WTC11 (cell line): ENCODE results near the gene CAMTA1. TPM values are rescaled to one million over a fixed set of nuclear protein-coding genes. Genes with fewer than 3 reads are reported as not detected.

Experiments
- ATAC-seq: fragments of 200-7000 bp; cut with Tn5 transposase; 2 replicates; pipeline ENCODE4 v1.10.0; 2021; ENCODE audit warnings: mild to moderate bottlenecking, moderate library complexity
- CTCF ChIA-PET: fragments of 300-600 bp; sonication (Branson Sonifier 250); formaldehyde crosslinking; loops from one replicate; lab custom pipeline; 2021; ENCODE audit warnings: antibody characterized with exemption; lab: Charles Lee
- POLR2A ChIA-PET: fragments of 350-600 bp; sonication (Branson Sonifier 250); formaldehyde crosslinking; loops from one replicate; lab custom pipeline; 2021; ENCODE audit warnings: antibody characterized with exemption; lab: Charles Lee
- DNase-seq: peaks from one replicate; pipeline ENCODE4 v3.0.0; 2021; ENCODE audit warnings: low spot score
- H3K27ac Mint-ChIP-seq: 2 replicates; pipeline ENCODE4 v1.8.0; 2021; ENCODE audit warnings: mixed read lengths
- H3K27me3 Mint-ChIP-seq: 2 replicates; pipeline ENCODE4 v1.8.0; 2021; ENCODE audit warnings: low read depth, mild to moderate bottlenecking, moderate library complexity, mixed read lengths
- H3K36me3 Mint-ChIP-seq: 2 replicates; pipeline ENCODE4 v1.8.0; 2021; ENCODE audit warnings: mixed read lengths
- H3K4me1 Mint-ChIP-seq: 2 replicates; pipeline ENCODE4 v1.8.0; 2022; ENCODE audit warnings: mixed read lengths
- H3K4me3 Mint-ChIP-seq: 2 replicates; pipeline ENCODE4 v1.8.0; 2021; ENCODE audit warnings: mild to moderate bottlenecking, moderate library complexity, mixed read lengths
- H3K9me3 Mint-ChIP-seq: 2 replicates; pipeline ENCODE4 v1.8.0; 2021; ENCODE audit warnings: mixed read lengths
- AFF4 ChIP-seq: sonication (generic); formaldehyde crosslinking; IDR thresholded peaks from 2 replicates; pipeline ENCODE4 v1.8.1; 2023; ENCODE audit warnings: mild to moderate bottlenecking, missing genetic modification reagents, borderline replicate concordance
- CREB1 ChIP-seq: sonication (generic); formaldehyde crosslinking; IDR thresholded peaks from 2 replicates; pipeline ENCODE4 v1.8.0; 2023; ENCODE audit warnings: mild to moderate bottlenecking, missing genetic modification reagents
- E2F5 ChIP-seq: sonication (generic); formaldehyde crosslinking; IDR thresholded peaks from 2 replicates; pipeline ENCODE4 v1.8.1; 2022; ENCODE audit warnings: mild to moderate bottlenecking, moderate library complexity, missing genetic modification reagents
- EMX1 ChIP-seq: fragments of 250-450 bp; sonication (Bioruptor Pico); IDR thresholded peaks from 2 replicates; pipeline ENCODE4 v1.8.0; 2021; ENCODE audit warnings: mild to moderate bottlenecking
- FOXK1 ChIP-seq: sonication (generic); formaldehyde crosslinking; IDR thresholded peaks from 2 replicates; pipeline ENCODE4 v1.8.0; 2022; ENCODE audit warnings: mild to moderate bottlenecking, moderate library complexity, missing genetic modification reagents
- FOXP1 ChIP-seq: sonication (generic); formaldehyde crosslinking; IDR thresholded peaks from 2 replicates; pipeline ENCODE4 v1.8.0; 2022; ENCODE audit warnings: missing genetic modification reagents, mild to moderate bottlenecking, moderate library complexity, borderline replicate concordance
- FOXP4 ChIP-seq: sonication (generic); formaldehyde crosslinking; IDR thresholded peaks from 2 replicates; pipeline ENCODE4 v1.8.0; 2022; ENCODE audit warnings: mild to moderate bottlenecking, missing genetic modification reagents
- MXD4 ChIP-seq: fragments of 250-450 bp; sonication (Bioruptor Pico); IDR thresholded peaks from 2 replicates; pipeline ENCODE4 v1.8.0; 2021; ENCODE audit warnings: mild to moderate bottlenecking, moderate library complexity, borderline replicate concordance
- NFATC4 ChIP-seq: fragments of 250-450 bp; sonication (Bioruptor Pico); IDR thresholded peaks from 2 replicates; pipeline ENCODE4 v1.9.0; 2021; ENCODE audit warnings: mild to moderate bottlenecking
- NR1H2 ChIP-seq: sonication (generic); formaldehyde crosslinking; IDR thresholded peaks from 2 replicates; pipeline ENCODE4 v1.9.0; 2021; ENCODE audit warnings: mild to moderate bottlenecking, moderate library complexity, missing genetic modification reagents
- NR2C2 ChIP-seq: sonication (generic); formaldehyde crosslinking; IDR thresholded peaks from 2 replicates; pipeline ENCODE4 v1.8.0; 2022; ENCODE audit warnings: mild to moderate bottlenecking, missing genetic modification reagents
- PREB ChIP-seq: sonication (generic); formaldehyde crosslinking; IDR thresholded peaks from 2 replicates; pipeline ENCODE4 v1.8.1; 2022; ENCODE audit warnings: mild to moderate bottlenecking, missing genetic modification reagents, moderate library complexity, borderline replicate concordance
- RELA ChIP-seq: sonication (generic); formaldehyde crosslinking; IDR thresholded peaks from 2 replicates; pipeline ENCODE4 v1.8.1; 2022; ENCODE audit warnings: missing genetic modification reagents, mild to moderate bottlenecking, borderline replicate concordance
- ZNF219 ChIP-seq: sonication (generic); formaldehyde crosslinking; IDR thresholded peaks from 2 replicates; pipeline ENCODE4 v1.8.0; 2023; ENCODE audit warnings: missing genetic modification reagents, mild to moderate bottlenecking, borderline replicate concordance
- ZNF416 ChIP-seq: fragments of 250-450 bp; sonication (Bioruptor Pico); IDR thresholded peaks from 2 replicates; pipeline ENCODE4 v1.9.0; 2021; ENCODE audit warnings: mild to moderate bottlenecking, inconsistent platforms
- total RNA-seq: library from RNA; stranded (reverse); gene quantifications from 3 replicates; pipeline ENCODE4 v1.2.3, GENCODE V29; 2021
- TF ChIP-seq, protein P1 (sequence below): fragments of 250-450 bp; sonication (Bioruptor Pico); IDR thresholded peaks from 2 replicates; pipeline ENCODE4 v2.1.2; 2022; ENCODE audit warnings: mild to moderate bottlenecking, moderate library complexity
- TF ChIP-seq, protein P2 (sequence below): sonication (generic); formaldehyde crosslinking; IDR thresholded peaks from 2 replicates; pipeline ENCODE4 v1.8.1; 2022; ENCODE audit warnings: low read depth, mild to moderate bottlenecking, moderate library complexity, missing genetic modification reagents, borderline replicate concordance

CAMTA1 gene
- total RNA-seq, 1 experiment from 2014 or later = 86.4 TPM

DNA sequence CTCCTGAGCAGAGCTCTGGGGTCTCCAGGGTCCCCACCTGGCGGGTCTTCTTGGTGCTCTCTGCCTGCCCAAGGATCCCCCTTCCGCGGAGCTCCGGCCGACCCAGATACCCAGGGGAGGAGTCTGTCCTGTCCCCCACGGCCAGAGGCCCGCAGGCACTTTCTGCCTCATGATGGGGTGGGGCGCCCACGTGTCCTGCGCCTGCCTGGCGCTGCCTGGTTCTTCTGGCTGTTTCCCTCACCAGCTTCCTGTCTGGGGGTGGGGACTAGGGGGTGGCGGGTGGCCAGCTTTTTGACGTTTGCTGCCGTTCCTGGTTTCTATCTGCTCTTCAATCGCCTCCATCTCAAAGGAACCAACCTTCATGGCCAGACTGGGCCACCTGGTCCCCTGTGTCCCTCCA, 672.6 kb downstream of the CAMTA1 start (continued):
- TF ChIP-seq E2F5 (CRISPR knock-in tag) (no peak), FOXK1 (CRISPR knock-in tag) (no peak)

DNA sequence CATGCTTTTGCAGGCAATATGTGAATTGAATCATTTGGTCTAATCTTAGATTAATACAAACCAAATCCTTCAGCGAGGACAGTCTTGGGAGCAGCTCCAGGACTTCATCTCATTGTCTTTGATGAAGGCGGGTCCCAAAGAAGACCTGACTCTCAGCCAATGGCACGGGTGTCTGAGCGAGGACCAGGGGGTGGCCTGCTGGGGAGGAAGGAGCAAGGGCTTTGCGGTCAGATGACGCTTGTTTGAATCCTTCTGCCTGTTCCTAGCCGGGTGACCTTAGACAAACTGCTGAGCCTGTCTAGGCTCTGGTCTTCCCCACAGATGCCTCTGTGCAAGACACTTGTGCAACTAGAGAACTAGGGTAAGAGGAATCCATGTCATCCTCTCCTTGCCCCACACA, 673.7 kb downstream of the CAMTA1 start:
- DNase-seq (no peak), ATAC-seq (no peak)
- CTCF ChIA-PET = interaction anchor here (2.2 kb wide), 1 partner anchor 16 kb away, joined by 11 read pairs; no protein-coding TSS in a partner anchor
- Mint-ChIP-seq H3K4me3 (no peak overlapping the region), H3K9me3 (no peaks in the 10 kb centered on the region), H3K4me1 (peaks cover 36% of the 10 kb centered on the region), H3K27me3 (no peaks in the 10 kb centered on the region), H3K27ac (no peak overlapping the region), H3K36me3 (no peaks in the 10 kb centered on the region)
- POLR2A ChIA-PET = no interaction called here
- TF ChIP-seq RELA (no peak), EMX1 (CRISPR knock-in tag) (no peak), NR1H2 (CRISPR knock-in tag) (no peak), FOXP4 (CRISPR knock-in tag) (no peak)
- TF ChIP-seq, all 79 proteins: peak for 0

GRCh38 chr1:7459914-7460313, 674.7 kb downstream of the CAMTA1 start:
- Mint-ChIP-seq H3K27ac (no peak overlapping the region), H3K9me3 (no peaks in the 10 kb centered on the region), H3K4me3 (no peak overlapping the region), H3K4me1 (peaks cover 26% of the 10 kb centered on the region), H3K36me3 (no peaks in the 10 kb centered on the region), H3K27me3 (no peaks in the 10 kb centered on the region)
- TF ChIP-seq ZNF416 (no peak), MXD4 (no peak), NR2C2 (CRISPR knock-in tag) (no peak)
- DNase-seq (no peak), ATAC-seq (no peak)
- POLR2A ChIA-PET = no interaction called here
- CTCF ChIA-PET = interaction anchor here (1.0 to 2.1 kb wide), 4 partner anchors 15 to 209 kb away, joined by 3 to 7 read pairs (median 4); no protein-coding TSS in a partner anchor

- POLR2A ChIA-PET = no interaction called here
- Mint-ChIP-seq H3K4me1 (peaks cover 18% of the 10 kb centered on the region), H3K9me3 (no peaks in the 10 kb centered on the region), H3K4me3 (no peak overlapping the region), H3K27me3 (no peaks in the 10 kb centered on the region), H3K36me3 (no peaks in the 10 kb centered on the region), H3K27ac (no peak overlapping the region)
- CTCF ChIA-PET = interaction anchor here (0.6 to 2.1 kb wide), 5 partner anchors 14 to 236 kb away, joined by 3 to 7 read pairs (median 4); no protein-coding TSS in a partner anchor
- DNase-seq (peak; percentile 24), ATAC-seq (no peak)
- TF ChIP-seq PREB (CRISPR knock-in tag) = no peak
- no peak for TF ChIP-seq ZNF219 (CRISPR knock-in tag)
- TF ChIP-seq, protein P1, sequence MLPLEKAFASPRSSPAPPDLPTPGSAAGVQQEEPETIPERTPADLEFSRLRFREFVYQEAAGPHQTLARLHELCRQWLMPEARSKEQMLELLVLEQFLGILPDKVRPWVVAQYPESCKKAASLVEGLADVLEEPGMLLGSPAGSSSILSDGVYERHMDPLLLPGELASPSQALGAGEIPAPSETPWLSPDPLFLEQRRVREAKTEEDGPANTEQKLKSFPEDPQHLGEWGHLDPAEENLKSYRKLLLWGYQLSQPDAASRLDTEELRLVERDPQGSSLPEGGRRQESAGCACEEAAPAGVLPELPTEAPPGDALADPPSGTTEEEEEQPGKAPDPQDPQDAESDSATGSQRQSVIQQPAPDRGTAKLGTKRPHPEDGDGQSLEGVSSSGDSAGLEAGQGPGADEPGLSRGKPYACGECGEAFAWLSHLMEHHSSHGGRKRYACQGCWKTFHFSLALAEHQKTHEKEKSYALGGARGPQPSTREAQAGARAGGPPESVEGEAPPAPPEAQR (CRISPR knock-in tag) = no peak
- no peak for TF ChIP-seq NFATC4
- no peak for TF ChIP-seq CREB1 (CRISPR knock-in tag)
- no peak for TF ChIP-seq NR1H2 (CRISPR knock-in tag)
- TF ChIP-seq AFF4 (CRISPR knock-in tag) = no peak
- no peak for TF ChIP-seq FOXP1 (CRISPR knock-in tag)
- TF ChIP-seq, protein P2, sequence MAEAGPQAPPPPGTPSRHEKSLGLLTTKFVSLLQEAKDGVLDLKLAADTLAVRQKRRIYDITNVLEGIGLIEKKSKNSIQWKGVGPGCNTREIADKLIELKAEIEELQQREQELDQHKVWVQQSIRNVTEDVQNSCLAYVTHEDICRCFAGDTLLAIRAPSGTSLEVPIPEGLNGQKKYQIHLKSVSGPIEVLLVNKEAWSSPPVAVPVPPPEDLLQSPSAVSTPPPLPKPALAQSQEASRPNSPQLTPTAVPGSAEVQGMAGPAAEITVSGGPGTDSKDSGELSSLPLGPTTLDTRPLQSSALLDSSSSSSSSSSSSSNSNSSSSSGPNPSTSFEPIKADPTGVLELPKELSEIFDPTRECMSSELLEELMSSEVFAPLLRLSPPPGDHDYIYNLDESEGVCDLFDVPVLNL (CRISPR knock-in tag) = no peak
Measured at GRCh38 chr1:7460807-7461206, 675.6 kb downstream of the CAMTA1 start.
